GM21515 (cell line): ENCODE measurements around the gene FDX2.

Experiments
- ATAC-seq: cut with Tn5 transposase; IDR thresholded peaks from one replicate; pipeline ENCODE4 v1.9.1; 2021; ENCODE audit not compliant: unreplicated experiment

FDX2 gene

DNA sequence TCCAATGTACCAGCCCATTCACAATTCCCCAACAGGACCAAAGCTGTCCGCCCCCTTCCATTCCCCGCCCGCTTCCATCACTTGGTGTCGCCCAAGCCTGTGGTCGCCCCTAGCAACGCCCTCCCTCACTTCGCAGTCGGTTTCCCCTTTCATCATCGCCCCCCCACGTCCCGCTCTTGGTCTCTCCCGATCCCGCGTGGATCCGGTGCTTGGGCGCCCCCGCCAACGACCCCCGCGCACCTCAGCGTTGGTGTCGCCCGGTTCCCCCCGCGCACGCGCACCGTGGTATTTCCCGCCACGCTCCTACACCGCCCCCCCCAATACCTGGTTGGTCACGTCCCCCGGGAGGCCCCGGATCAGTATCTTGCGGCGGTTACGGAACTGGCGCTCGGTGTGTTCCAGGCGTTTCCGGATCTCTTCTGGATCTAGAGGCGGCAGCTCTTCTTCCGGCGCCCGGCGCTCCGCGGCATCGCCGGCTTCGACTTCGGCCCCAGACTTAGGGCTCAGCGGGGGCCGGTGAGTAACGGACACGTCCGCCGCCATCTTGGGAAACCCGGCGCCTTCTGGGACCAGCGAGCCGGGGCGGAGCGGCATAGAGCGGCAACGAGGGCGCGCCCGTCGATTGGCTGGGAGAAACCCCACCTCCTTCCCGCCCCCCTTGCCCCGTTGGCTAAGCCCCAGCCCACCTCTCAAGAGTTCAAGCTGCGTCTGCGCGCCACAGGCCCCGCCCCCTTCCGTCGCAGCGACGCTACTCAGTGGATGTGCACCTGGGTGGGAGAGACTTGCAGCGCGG is 17.3 kb upstream of the FDX2 start, which contains the start of gene RAVER1:
Gene RAVER1 (minus strand): TSS at position 565 of the 793 bp plus-strand sequence. CDS start 22 bp downstream, at position 543.
- peak; percentile 79 for ATAC-seq

DNA sequence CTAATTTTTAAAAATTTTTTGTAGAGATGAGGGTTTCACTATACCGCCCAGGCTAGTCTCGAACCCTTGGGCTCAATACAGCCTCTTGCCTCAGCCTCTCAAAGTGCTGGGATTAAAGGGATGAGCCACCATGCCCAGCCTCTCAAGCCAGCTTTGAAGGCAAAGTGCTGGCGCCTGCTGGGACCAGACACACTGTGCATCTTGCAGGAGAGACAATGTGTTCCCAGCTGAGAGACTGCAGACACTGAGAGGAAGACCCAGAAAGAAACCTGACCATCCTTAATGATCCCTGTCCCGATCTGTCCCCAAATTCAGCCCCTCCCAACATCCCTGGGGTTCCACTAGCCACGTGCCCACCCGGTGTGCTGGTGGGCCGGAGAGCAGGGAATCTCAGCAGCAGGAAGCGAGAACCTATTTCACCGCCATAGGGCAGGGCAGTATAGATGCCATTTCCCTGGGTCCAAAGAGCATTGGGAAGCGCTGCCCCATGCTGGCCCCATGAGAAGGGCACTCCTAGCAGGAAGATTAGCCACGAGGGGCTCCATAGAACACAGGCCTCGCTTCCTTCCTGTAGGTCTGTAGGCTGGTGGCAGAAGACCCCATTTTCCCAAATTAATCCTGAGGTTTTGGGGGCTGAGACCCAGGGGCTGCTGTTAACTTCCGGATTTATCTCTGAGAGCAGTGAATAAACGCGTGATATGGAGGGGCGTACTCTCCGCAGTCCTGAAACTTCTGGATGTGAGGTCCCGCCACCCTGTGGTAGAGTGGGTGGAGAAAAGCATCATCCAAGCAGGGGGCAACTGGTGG is 16.5 kb upstream of the FDX2 start:
- ATAC-seq: no peak

DNA sequence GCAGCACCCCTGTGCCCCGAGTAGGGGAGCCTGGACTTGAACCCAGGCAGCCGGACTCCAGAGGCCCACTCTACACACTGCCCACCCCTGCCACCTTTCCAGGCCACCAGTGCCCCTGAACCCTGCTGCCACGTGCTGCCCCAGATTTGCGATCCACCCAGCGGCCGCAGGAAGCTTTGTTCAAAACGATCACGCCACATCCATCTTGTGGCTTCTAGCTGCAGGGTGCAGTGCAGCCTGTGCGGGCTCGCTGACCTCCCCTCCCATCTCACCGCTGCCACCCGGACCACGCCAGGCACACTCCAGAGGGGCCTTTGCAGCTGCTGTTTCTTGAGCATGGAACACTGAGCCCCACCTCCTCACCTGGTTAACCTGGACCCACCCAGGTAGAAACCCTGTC is 13.7 kb upstream of the FDX2 start:
- ATAC-seq: no peak

DNA sequence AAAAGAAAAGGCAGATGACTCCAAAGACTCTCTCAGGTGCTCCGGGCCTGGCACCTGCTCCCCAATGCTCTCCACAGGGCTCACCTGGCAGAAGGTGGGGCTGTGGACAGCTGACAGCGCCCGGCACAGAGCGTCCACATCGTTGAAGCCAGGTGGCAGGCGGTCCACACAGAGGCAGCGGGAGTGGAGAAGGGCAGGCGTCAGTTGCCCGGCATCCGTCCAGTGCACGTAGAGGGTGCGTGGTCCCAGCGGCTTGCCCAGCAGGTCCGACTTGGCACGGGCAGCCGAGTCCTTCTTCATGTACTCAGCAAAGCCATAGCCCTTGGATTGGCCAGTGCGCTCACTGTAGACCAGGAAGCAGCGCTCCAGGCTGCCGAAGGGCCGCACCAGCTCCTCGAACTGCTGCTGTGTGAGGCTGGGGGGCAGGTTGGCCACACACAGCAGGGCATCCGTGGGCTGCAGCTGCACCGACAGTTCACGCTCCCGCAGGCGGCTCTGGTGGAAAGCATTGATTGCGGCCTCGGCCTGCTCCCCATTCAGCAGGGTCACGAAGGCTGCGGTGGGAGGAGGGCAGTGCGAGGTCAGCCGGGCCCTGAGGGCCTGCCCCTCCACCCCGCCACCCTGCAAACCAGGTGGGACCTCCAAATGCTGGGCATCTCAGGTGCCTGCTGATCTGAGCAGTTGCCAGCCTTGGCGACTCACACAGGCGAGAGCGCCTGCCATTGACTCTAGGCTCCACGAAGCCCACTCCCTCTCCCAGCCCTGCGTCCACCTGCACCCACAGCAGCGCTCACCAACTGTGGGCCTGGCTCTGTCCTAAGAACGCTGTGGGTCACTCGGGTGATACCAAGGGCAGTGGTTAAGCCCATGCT is 13.0 kb upstream of the FDX2 start:
- ATAC-seq: no peak

DNA sequence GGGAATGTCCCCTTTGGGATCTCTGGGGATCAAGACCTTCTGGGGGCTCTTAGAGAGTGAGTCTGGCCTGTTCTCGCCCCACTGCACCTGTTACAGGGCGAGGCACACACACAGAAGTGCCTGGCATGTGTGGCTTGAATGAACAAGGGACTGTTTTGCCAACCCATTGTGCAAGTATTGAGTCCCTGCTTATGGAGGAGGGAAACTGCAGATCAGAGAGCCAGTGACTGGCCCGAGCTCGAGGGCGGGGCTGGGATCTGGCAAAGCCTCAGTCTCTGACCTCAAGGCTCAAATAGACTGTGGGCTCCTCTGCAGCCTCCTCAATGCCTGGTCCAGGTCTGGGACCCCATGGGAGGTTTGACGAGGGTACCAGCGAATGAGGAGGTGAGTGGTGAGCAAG is 12.0 kb upstream of the FDX2 start:
- no peak for ATAC-seq

DNA sequence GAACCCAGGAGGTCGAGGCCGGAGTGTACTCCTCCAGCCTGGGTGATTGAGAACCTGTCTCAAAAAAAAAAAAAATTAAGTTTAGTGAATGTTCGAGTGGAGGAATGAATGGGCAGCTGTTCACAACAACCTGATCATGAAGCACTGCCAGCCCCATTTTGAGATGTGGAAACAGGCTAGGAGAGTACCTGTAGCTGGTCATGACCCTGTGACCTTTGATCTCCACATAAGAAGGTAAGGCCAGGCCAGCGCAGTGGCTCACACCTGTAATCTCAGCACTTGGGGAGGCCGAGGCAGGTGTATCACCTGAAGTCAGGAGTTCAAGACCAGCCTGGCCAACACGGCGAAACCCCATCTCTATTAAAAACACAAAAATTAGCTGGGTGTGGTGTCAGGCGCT is 9.9 kb upstream of the FDX2 start:
- ATAC-seq: no peak

DNA sequence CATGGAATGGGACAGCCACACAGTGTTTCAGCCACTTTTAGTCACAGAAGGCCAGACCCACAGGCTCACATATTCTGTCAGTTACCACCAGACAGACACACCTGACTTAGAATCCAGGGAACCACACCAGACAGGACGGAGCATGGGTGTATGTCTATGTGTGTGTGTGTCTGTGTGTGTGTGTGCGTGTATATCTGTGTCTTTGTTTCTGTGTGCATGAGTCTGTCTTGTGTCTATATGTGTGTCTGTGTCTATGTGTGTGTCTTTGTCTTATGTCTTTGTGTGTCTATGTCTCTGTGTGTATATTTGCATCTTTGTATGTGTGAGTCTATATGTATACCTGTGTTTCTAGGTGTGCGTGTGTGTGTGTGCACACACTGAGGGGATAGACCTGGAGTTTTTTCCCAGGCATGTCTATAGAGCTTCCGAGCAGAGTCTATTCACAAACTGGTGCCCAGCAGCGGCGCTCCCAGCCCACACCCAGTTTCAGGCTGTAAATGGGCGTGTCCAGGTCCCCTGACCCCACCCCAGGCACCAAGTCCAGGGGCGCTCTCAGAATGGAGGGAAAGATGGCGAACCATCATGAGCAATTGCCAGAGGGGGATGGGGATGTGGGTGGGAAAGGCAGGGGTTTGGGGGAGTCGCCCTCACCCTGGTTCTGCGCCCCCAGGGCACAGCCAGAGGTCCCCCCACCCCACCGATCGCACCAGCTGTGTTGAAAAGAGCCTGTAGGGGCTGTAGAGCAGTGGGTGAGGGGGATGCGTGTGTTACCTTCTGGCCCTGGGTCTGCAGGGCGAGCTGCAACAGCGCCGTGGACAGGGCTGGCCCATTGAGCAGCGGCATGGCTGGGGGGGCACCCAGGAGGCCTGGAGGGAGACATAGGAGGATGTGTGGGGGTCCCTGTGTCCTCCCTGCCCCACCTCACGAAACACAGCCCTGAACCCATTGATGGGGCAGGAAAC is 6.3 kb upstream of the FDX2 start:
- no peak for ATAC-seq

DNA sequence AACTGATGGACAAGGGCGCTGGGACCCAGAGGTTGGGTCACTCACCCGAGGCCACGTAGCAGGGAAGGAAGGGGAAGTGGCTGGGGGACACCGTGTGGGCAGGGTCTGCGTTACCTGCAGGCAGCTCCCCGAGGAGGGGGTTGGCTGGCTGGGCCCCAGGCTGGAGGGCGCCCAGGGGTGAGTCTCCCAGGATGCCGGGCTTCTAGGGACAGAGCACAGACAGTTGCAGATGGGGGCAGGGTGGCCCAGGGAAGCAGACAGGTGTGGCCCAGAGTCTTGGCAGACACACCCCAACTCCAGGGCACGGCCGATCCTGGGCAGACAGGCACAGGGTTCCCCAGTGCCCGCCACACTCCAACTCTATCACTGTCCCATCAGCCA is 5.6 kb upstream of the FDX2 start:
- ATAC-seq: no peak

DNA sequence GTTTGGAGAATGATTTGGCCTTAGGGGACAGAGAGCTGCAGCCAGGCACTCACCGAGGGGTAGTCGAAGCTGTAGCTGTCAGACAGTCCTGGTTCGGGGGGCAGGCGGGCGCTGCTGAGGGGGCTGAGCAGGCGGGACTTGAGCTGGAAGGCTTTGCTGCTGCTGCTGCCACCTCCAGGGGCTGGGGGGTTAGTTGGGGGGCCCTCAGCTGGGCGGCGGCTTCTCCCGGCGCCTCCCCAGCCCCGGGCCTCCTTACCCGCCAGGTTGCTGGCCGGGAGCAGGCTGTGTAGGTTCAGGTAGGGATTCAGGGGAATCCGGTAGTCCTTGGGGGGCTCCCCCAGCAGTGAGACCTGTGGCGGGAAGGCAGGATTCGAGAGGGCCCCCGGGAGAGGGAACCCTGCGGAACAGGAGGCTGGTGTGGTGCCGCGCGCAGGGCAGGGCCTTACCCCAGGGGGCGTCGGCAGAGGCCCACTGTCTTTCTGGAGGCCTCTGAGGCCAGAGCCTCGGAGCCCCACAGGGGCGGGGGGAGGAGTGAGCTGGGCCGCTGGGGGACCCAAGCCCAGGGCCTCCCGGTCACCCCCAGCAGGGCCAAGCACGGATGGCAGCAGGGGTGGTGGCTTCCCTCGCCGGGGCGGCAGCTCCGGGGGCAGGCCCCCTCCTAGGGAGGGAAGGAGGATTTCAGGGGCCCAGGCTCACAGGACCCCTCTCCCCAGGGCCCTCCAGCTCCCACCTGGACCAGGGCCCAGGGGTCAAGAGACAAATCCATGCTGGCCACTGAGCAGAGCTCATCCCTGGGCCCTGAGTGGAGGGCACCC is 5.0 kb upstream of the FDX2 start:
- ATAC-seq: no peak

DNA sequence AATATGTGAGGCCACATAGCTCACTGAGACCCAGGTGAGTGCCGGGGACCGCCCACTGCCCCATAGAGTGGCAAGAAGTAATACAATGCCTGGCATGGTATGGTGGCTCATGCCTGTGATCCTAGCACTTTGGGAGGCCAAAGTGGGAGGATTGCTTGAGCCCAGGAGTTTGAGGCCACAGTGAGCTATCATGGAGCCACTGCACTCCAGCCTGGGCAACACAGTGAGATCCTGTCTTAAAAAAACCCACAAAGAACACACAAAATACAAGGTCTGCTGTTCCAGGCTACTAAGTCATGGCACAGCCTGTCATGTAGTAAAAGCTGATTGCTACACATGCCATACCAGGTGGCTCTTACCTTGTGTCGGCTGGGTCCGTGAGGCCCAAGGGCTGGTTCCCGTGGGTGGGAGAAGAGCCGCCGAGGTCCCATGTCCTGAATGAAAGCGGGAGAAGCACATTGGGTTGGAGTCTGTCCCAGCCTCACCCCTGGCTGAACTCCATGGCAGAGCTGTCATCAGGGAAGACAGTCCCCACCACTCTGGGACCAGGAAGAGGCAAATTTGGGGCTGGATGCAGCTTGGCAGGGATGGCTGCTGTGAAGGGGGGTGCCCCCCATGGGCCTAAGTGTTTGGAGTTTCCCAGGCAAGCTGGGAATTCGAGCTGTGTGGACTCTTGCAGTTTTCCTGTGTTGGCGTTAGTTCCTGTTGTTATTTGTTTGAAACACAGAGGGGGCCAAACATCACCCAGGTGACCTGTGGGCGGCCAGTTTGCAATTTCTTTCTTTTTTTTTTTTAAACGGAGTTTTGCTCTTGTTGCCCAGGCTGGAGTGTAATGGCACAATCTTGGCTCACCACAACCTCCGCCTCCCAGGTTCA is 3.2 kb upstream of the FDX2 start:
- no peak for ATAC-seq

DNA sequence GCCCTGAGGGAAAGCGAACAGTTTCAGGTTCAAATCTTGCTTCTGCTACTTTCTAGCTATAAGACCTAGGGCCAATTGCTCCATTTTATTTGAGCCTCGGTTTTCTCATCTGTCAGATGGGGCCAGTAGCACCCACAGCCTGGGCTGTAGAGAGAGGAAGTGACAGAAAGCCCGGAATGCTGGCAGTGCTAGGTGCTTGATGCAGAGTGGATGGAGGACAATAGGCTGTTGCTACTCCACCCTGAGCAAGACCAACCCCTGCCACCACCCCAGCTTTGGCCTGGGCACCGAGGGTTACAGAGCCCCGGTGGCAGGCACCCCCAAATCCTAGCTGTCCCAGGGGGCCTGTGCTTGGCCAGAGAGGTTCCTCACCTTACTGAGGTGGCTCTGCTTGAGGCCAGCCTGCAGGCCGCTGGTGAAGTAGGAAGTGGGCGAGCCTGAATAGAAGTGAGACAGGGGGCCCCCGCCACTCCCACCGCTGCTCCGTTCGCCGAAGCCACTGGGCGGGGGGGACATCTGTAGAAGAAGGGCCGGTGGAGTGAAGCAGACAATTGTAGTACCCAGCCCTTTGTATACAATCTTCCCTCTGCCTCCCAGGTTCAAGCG is 2.1 kb upstream of the FDX2 start:
- ATAC-seq: no peak

DNA sequence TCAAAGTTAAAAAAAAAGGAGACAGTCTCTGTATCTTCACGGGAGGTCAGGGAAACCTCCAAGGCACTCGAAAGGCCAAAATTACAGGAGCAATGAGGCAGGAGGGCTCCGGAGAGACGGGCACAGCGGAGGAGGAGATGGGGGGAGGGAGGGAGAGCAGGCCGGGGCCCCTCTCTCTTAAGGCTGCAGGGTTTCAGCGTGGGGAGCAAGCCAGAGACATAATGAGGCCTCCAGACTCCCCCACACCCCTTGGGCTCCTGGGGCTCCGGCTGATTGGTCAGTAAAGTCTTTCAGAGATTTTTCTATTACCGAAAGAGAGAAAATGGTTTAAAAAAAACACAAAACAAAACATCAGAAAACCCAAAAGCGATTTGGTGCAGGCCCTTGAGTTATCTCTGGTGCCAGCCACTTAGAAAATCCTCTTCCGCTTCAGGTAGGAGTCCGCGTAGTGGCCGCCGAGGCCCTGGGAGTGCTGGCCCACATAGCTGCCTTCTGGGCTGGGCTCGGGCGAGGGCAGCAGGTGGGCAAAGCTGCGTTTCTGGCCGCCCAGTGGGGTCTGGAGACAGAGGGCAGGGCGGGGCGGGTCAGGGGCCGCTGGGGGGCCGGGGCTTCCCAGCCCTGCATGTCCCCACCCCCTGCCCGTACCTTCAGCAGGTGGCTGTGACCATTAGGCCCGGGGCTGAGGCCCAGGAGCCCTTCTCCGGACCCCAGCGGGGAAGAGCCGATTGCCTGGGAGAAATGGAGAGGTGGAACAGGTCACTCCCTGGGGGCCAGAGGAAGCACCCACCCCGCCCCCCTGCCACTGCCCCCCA is 1.4 kb upstream of the FDX2 start:
- ATAC-seq: no peak

DNA sequence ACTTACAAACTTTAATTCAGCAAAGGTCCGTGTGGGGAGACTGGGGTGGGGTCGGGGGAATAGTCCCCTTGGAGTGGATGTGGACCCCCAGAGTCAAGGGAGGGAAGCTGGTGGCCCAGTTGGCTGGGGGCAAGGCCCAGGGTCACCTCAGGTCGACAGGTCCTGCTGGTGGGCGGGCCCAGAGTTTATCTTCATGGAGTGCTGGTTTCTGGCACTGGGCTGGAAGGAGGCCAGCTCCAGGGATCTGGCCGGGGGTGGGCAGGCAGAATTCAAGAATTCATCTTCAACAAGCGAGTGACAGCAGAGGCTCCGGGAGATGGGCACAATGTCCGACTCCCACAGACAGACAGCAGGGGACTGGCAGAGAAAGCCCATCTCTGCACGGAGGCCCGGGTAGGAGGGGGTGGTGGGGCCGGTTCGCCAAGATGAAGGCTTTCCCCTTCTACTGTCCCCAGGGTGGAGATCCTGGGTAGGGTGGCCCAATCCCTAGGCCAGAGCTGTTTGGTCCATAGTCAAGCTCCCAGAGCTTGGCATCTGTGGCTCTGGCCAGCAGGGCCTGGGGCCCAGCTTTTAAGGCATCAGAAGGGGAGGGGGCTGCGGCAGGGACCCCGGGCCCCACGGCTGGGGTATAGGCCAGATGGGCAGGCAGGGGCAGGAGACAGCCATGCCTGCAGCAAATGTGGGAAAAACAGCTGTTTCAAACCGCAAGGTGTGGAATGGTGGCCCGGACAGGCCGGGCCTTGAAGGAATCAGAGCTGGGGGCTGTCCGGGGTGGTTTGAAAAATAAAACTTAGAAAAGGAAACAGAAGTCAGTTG is 622 bp upstream of the FDX2 start:
- peak; percentile 6 for ATAC-seq

DNA sequence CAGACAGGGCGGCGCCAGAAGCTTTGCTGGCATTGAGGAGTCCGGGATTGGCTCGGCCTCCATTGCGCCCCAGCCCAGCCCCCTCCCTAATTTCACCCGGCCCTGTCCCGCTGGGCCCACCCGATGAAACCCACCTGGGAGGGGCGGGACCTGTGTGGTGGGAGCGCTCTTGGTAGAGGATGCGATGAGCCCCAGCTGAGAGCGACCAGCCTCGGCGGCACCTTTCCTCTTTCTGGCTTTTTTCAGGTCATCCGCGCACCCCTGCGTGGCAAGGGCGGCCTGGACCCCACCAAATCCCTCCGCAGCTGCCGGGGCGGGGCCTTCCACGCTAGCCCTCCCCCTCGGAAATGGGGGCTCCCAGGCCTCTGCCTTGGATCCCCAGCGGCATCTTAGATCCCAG is 6.4 kb downstream of the FDX2 start, which contains the start of gene ZGLP1:
Gene ZGLP1 (minus strand): TSS at position 393 of the 400 bp plus-strand sequence.
- no peak for ATAC-seq

DNA sequence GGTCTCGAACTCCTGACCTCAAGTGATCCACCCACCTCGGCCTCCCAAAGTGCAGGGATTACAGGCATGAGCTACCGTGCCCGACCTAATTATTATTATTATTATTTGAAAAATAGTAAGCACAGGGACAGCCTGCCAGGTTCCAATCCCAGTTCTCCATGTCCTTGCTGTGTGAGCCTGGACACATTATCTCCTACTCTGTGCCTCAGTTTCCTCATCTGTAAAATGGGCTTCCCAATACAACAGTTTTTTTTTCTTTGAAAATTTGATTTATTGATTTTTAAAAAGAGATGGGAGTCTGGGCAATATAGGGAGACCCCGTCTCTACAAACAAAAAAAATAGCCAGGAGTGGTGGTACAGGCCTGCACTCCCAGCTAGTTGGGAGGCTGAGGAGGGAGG is 9.5 kb downstream of the FDX2 start:
- ATAC-seq: no peak

DNA sequence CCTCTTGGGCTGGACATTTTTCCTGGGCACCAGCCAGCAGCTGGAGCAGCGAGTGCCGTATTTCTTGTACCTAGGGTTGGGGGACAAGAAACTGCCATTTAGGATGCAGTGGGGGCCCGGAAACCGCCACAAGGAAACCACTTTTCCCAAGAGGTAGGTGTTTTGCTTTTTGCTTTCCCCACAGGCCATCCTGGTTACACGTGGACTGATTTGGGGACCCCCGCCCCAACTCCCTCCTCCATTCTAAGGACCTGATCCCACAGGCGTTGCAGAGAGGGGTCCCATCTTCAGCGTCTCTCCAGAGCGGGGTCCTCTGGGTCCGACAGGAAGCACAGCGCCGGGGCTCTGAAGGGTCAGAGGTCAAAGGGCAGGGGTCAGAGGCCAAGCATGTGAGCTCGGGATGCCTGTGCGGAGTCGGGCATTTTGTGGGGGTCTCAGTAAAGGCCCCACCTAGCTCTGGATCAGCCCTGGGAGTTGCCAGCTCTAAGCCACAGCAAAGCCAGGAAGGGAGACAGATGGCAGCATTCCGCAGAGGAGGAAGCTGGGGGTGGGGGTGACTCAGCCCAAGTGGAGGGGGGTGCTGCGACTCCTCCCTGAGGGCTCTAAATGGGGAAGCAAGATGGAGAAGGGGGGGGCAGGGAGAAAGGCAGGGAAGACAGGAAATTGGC is 10.5 kb downstream of the FDX2 start:
- no peak for ATAC-seq
